SK-N-MC (cell line): Measurements from ENCODE around the gene MARK1.

Experiments
- EZH2 ChIP-seq: fragments of 200-600 bp; sonication (generic); IDR thresholded peaks from one replicate; pipeline ENCODE4 v1.6.1; 2017; ENCODE audit warnings: antibody characterized with exemption
- FOXP2 ChIP-seq: optimal IDR thresholded peaks from 2 replicates; pipeline ENCODE3; 2011; ENCODE audit warnings: mild to moderate bottlenecking, moderate library complexity; ENCODE audit not compliant: insufficient read depth; ENCODE audit errors: extremely low read length, control extremely low read depth
- POLR2AphosphoS5 ChIP-seq: IDR thresholded peaks from 2 replicates; pipeline ENCODE4 v1.6.1; 2012; ENCODE audit warnings: mild to moderate bottlenecking, low read depth, low read length, borderline replicate concordance

DNA sequence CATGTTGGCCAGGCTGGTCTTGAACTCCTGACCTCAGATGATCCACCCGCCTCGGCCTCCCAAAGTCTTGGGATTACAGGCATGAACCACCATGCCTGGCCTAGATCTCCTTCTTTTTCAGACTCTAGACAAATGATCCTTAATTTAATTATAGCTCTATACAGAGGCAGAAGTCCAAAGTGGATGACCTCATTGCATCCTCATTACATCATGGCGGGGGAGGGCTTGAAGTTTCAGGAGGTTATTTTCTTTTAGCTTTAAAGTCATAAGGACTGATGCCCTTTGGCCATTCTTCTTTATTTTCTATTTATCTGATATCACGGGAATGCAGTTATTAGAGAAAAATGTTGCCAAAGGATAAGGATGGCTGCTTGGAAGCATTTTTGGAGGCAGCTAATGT, 14.1 kb upstream of the MARK1 start:
- TF ChIP-seq POLR2AphosphoS5 (no peak), EZH2 (no peak), FOXP2 (no peak)
